SK-N-SH (cell line): ENCODE data around the gene NDUFA3. TPM values are rescaled to one million over a fixed set of nuclear protein-coding genes. Genes with fewer than 3 reads are reported as not detected.

ENCODE experiments used
- CTCF ChIA-PET: fragments of 300-600, 350-600 bp; formaldehyde crosslinking; extraction: SDS; loops from one replicate; lab custom pipeline; 2021; lab: Yijun Ruan, JAX
- POLR2A ChIA-PET: fragments of 350-600 bp; sonication (Branson Sonifier 250); formaldehyde crosslinking; extraction: SDS; loops from one replicate; lab custom pipeline; 2020; ENCODE audit warnings: antibody characterized with exemption, inconsistent platforms; lab: Yijun Ruan, JAX
- DNase-seq: peaks from one replicate; pipeline ENCODE4 v3.0.0; 2012
- H2AFZ ChIP-seq: fragments of 200-600 bp; sonication (generic); 2 replicates; pipeline ENCODE4 v1.8.1; 2016; ENCODE audit warnings: antibody characterized with exemption, mild to moderate bottlenecking, low read depth
- H3F3A ChIP-seq: fragments of 200-600 bp; sonication (generic); replicated peaks from 2 replicates; pipeline ENCODE3; 2016; ENCODE audit warnings: antibody characterized with exemption, mild to moderate bottlenecking; ENCODE audit not compliant: insufficient read depth
- H3K27ac ChIP-seq, 2 experiments: fragments of 200-500 bp in 1 of 2; fragments of 200-600 bp in 1 of 2; sonication (Bioruptor generic) in 1 of 2; sonication (generic), shearing (Covaris generic) in 1 of 2; 2 replicates each; pipeline versions ENCODE4 v1.5.1 to v1.6.1; 2014 to 2016; ENCODE audit warnings: low read depth in 2 of 2, inconsistent platforms in 1 of 2, low read length in 1 of 2, mild to moderate bottlenecking in 1 of 2, mixed read lengths in 1 of 2
- H3K27me3 ChIP-seq: fragments of 200-600 bp; sonication (generic), shearing (Covaris generic); 2 replicates; pipeline ENCODE4 v1.6.1; 2016; ENCODE audit warnings: mixed run types; ENCODE audit not compliant: insufficient read depth
- H3K36me3 ChIP-seq, 2 experiments: fragments of 200-500 bp in 1 of 2; fragments of 200-600 bp in 1 of 2; sonication (Bioruptor generic) in 1 of 2; sonication (generic) in 1 of 2; replicated peaks in 1 of 2; 2 replicates each; pipeline versions ENCODE3 to v1.5.1; 2014 to 2016; ENCODE audit warnings: low read length in 1 of 2, mild to moderate bottlenecking in 1 of 2; ENCODE audit not compliant: insufficient read depth in 2 of 2, control insufficient read depth in 1 of 2
- H3K4me1 ChIP-seq, 2 experiments: fragments of 200-500 bp in 1 of 2; fragments of 200-600 bp in 1 of 2; sonication (Bioruptor generic) in 1 of 2; sonication (generic), shearing (Covaris generic) in 1 of 2; 2 replicates each; pipeline versions ENCODE4 v1.5.1 to v1.6.1; 2014 to 2016; ENCODE audit warnings: low read depth in 1 of 2, low read length in 1 of 2, mixed run types in 1 of 2; ENCODE audit not compliant: insufficient read depth in 2 of 2, control insufficient read depth in 1 of 2
- H3K4me2 ChIP-seq: fragments of 200-600 bp; sonication (generic), shearing (Covaris generic); 2 replicates; pipeline ENCODE4 v1.6.1; 2017; ENCODE audit warnings: mixed run types
- H3K4me3 ChIP-seq, 2 experiments: fragments of 200-500 bp in 1 of 2; fragments of 200-600 bp in 1 of 2; sonication (Bioruptor generic) in 1 of 2; sonication (generic), shearing (Covaris generic) in 1 of 2; 2 replicates each; pipeline versions ENCODE4 v1.5.1 to v1.8.1; 2014 to 2016; ENCODE audit warnings: low read depth in 2 of 2, inconsistent platforms in 1 of 2, low read length in 1 of 2, mild to moderate bottlenecking in 1 of 2, mixed read lengths in 1 of 2, moderate library complexity in 1 of 2
- H3K79me2 ChIP-seq: fragments of 200-600 bp; sonication (generic); 2 replicates; pipeline ENCODE4 v1.8.1; 2017; ENCODE audit warnings: mild to moderate bottlenecking; ENCODE audit not compliant: insufficient read depth
- H3K9ac ChIP-seq: fragments of 200-600 bp; sonication (generic); 2 replicates; pipeline ENCODE4 v1.6.1; 2017; ENCODE audit warnings: mixed run types
- H3K9me2 ChIP-seq: fragments of 200-600 bp; sonication (generic); 2 replicates; pipeline ENCODE4 v1.6.1; 2017; ENCODE audit warnings: mixed run types
- H3K9me3 ChIP-seq: fragments of 200-600 bp; sonication (generic); 2 replicates; pipeline ENCODE4 v1.6.1; 2017; ENCODE audit warnings: mixed run types, mild to moderate bottlenecking, moderate library complexity
- H4K20me1 ChIP-seq: fragments of 200-600 bp; sonication (generic); 2 replicates; pipeline ENCODE4 v1.6.1; 2017; ENCODE audit warnings: mild to moderate bottlenecking, mixed run types; ENCODE audit not compliant: insufficient read depth
- EP300 ChIP-seq, 2 experiments: IDR thresholded peaks; 2 replicates each; pipeline versions ENCODE4 v1.4.0 to v1.6.1; 2012; ENCODE audit warnings: borderline replicate concordance in 1 of 2, low read depth in 1 of 2, low read length in 1 of 2
- EZH2phosphoT487 ChIP-seq: fragments of 200-600 bp; sonication (generic); IDR thresholded peaks from 2 replicates; pipeline ENCODE4 v1.6.1; 2017; ENCODE audit warnings: low read depth, mixed run types, mild to moderate bottlenecking, antibody characterized with exemption, moderate library complexity, borderline replicate concordance
- FOSL2 ChIP-seq: IDR thresholded peaks from 2 replicates; pipeline ENCODE4 v1.4.0; 2012; ENCODE audit warnings: low read depth, mild to moderate bottlenecking, moderate library complexity, borderline replicate concordance
- FOXJ3 ChIP-seq: sonication (generic); formaldehyde crosslinking; IDR thresholded peaks from 2 replicates; pipeline ENCODE4 v1.5.1; 2020; ENCODE audit warnings: mild to moderate bottlenecking, missing genetic modification reagents
- FOXM1 ChIP-seq: IDR thresholded peaks from 2 replicates; pipeline ENCODE4 v1.4.0; 2012; ENCODE audit warnings: low read depth, mild to moderate bottlenecking
- GATA2 ChIP-seq: sonication (generic); formaldehyde crosslinking; IDR thresholded peaks from 2 replicates; pipeline ENCODE4 v1.5.0; 2020; ENCODE audit warnings: mild to moderate bottlenecking, missing genetic modification reagents
- JUND ChIP-seq: IDR thresholded peaks from 2 replicates; pipeline ENCODE4 v1.4.0; 2012
- NRF1 ChIP-seq: IDR thresholded peaks from 2 replicates; pipeline ENCODE4 v1.6.1; 2012; ENCODE audit warnings: low read depth, mild to moderate bottlenecking, low read length
- SIN3A ChIP-seq: IDR thresholded peaks from 2 replicates; pipeline ENCODE4 v1.6.1; 2012; ENCODE audit warnings: low read depth, mild to moderate bottlenecking, low read length, moderate library complexity, borderline replicate concordance
- TCF12 ChIP-seq: IDR thresholded peaks from 2 replicates; pipeline ENCODE4 v1.4.0; 2012
- TEAD4 ChIP-seq: IDR thresholded peaks from 2 replicates; pipeline ENCODE4 v1.4.0; 2012; ENCODE audit warnings: mild to moderate bottlenecking, borderline replicate concordance; ENCODE audit not compliant: insufficient read depth
- YY1 ChIP-seq: IDR thresholded peaks from 2 replicates; pipeline ENCODE4 v1.4.0; 2012; ENCODE audit warnings: low read depth, mild to moderate bottlenecking
- WGBS: methylation state at CpG from one replicate; pipeline ENCODE4 v1.1.6; 2017; ENCODE audit warnings: low lambda C conversion rate; 5-methylcytosine and 5-hydroxymethylcytosine counted together
- polyA plus RNA-seq, 3 experiments: library from polyadenylated mRNA; depleted of rRNA; stranded (reverse); fragments of >200 nt; gene quantifications; 2 replicates each; pipeline ENCODE4 v1.2.3, GENCODE V29; 2012
- TF ChIP-seq, protein P1 (sequence below): IDR thresholded peaks from 2 replicates; pipeline ENCODE4; 2012
- TF ChIP-seq, protein P2 (sequence below): IDR thresholded peaks from 2 replicates; pipeline ENCODE4 v1.4.0; 2012; ENCODE audit warnings: low read depth, borderline replicate concordance
- TF ChIP-seq, protein P3 (sequence below): fragments of 150-350 bp; IDR thresholded peaks from 2 replicates; pipeline ENCODE4 v1.6.1; 2016; ENCODE audit warnings: mild to moderate bottlenecking, low read depth, low read length
- TF ChIP-seq, protein P4 (sequence below): IDR thresholded peaks from 2 replicates; pipeline ENCODE4 v1.4.0; 2012; ENCODE audit warnings: low read depth, borderline replicate concordance
- TF ChIP-seq, protein P5 (sequence below): fragments of 150-350 bp; IDR thresholded peaks from 2 replicates; pipeline ENCODE4 v1.6.1; 2017; ENCODE audit warnings: antibody characterized with exemption, low read length, low read depth, borderline replicate concordance

Gene NDUFA3
- polyA plus RNA-seq, 1 of the 3 experiments (the other 2 are of a cell fraction) = 87.0 TPM

DNA sequence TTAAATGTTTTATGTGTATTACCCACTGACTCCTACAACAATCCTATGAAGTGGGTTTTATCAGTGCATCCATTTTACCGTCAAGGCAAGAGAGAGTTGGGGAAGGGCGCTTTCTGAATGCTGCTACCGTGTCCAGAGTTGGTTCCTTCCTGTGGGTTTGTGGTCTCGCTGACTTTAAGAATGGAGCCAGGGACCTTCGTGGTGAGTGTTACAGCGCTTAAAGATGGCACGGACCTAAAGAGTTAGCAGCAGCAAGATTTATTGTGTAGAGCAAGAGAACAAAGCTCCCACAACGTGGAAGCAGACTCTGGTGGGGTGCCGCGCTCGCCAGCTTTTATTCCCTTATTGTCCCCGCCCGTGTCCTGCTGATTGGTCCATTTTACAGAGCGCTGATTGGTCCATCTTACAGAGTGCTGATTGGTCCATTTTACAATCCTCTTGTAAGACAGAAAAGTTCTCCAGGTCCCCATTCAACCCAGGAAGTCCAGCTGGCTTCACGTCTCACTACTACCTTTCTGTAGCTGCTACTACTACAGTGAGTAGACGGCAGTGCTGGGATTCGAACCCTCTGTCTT, 8.1 kb upstream of the NDUFA3 start:
- no peak overlapping the region for H3K4me2 ChIP-seq
- no peaks in the 10 kb centered on the region; a peak in 1 of 4 replicates for H3K4me1 ChIP-seq
- H3K9me3 ChIP-seq = no peaks in the 10 kb centered on the region
- peaks cover 6% of the 10 kb centered on the region; the same call in 1 of the 2 replicates for H3K27me3 ChIP-seq
- H3K36me3 ChIP-seq = no peaks in the 10 kb centered on the region
- H3K9me2 ChIP-seq = no peaks in the 10 kb centered on the region
- H3K27ac ChIP-seq = no peak overlapping the region
- H3F3A ChIP-seq = no peaks in the 10 kb centered on the region
- H3K9ac ChIP-seq = no peak overlapping the region
- DNase-seq = no peak
- no peaks in the 10 kb centered on the region for H3K79me2 ChIP-seq
- 73% methylated on average over 17 of the region's 17 CpGs for WGBS
- TF ChIP-seq GATA2 (CRISPR knock-in tag) = no peak
- TF ChIP-seq TCF12 = no peak
- TF ChIP-seq JUND = no peak
- TF ChIP-seq, protein P1, sequence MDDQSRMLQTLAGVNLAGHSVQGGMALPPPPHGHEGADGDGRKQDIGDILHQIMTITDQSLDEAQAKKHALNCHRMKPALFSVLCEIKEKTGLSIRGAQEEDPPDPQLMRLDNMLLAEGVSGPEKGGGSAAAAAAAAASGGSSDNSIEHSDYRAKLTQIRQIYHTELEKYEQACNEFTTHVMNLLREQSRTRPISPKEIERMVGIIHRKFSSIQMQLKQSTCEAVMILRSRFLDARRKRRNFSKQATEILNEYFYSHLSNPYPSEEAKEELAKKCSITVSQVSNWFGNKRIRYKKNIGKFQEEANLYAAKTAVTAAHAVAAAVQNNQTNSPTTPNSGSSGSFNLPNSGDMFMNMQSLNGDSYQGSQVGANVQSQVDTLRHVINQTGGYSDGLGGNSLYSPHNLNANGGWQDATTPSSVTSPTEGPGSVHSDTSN = no peak
- no peak for TF ChIP-seq FOXJ3 (CRISPR knock-in tag)
- no peak for TF ChIP-seq TEAD4
- no peak for TF ChIP-seq FOXM1
- TF ChIP-seq, protein P2, sequence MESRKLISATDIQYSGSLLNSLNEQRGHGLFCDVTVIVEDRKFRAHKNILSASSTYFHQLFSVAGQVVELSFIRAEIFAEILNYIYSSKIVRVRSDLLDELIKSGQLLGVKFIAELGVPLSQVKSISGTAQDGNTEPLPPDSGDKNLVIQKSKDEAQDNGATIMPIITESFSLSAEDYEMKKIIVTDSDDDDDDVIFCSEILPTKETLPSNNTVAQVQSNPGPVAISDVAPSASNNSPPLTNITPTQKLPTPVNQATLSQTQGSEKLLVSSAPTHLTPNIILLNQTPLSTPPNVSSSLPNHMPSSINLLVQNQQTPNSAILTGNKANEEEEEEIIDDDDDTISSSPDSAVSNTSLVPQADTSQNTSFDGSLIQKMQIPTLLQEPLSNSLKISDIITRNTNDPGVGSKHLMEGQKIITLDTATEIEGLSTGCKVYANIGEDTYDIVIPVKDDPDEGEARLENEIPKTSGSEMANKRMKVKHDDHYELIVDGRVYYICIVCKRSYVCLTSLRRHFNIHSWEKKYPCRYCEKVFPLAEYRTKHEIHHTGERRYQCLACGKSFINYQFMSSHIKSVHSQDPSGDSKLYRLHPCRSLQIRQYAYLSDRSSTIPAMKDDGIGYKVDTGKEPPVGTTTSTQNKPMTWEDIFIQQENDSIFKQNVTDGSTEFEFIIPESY = no peak
- TF ChIP-seq, protein P3, sequence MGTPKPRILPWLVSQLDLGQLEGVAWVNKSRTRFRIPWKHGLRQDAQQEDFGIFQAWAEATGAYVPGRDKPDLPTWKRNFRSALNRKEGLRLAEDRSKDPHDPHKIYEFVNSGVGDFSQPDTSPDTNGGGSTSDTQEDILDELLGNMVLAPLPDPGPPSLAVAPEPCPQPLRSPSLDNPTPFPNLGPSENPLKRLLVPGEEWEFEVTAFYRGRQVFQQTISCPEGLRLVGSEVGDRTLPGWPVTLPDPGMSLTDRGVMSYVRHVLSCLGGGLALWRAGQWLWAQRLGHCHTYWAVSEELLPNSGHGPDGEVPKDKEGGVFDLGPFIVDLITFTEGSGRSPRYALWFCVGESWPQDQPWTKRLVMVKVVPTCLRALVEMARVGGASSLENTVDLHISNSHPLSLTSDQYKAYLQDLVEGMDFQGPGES = no peak
- TF ChIP-seq, protein P4, sequence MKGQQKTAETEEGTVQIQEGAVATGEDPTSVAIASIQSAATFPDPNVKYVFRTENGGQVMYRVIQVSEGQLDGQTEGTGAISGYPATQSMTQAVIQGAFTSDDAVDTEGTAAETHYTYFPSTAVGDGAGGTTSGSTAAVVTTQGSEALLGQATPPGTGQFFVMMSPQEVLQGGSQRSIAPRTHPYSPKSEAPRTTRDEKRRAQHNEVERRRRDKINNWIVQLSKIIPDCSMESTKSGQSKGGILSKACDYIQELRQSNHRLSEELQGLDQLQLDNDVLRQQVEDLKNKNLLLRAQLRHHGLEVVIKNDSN = no peak
- no peak for TF ChIP-seq EZH2phosphoT487
- TF ChIP-seq YY1 = no peak
- TF ChIP-seq, protein P5, sequence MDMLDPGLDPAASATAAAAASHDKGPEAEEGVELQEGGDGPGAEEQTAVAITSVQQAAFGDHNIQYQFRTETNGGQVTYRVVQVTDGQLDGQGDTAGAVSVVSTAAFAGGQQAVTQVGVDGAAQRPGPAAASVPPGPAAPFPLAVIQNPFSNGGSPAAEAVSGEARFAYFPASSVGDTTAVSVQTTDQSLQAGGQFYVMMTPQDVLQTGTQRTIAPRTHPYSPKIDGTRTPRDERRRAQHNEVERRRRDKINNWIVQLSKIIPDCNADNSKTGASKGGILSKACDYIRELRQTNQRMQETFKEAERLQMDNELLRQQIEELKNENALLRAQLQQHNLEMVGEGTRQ = no peak
- TF ChIP-seq SIN3A = no peak
- TF ChIP-seq FOSL2 = no peak
- no peak for TF ChIP-seq NRF1
- TF ChIP-seq EP300 (IDR thresholded peaks at IDR 0.05; ENCODE audit: borderline replicate concordance in 1 of 2, low read depth in 1 of 2, low read length in 1 of 2) = no peak
- POLR2A ChIA-PET = no interaction called here
- no peaks in the 10 kb centered on the region for H4K20me1 ChIP-seq
- H2AFZ ChIP-seq = no peak overlapping the region
- CTCF ChIA-PET = interaction anchor here (0.6 to 1.5 kb wide), 3 partner anchors 8 to 70 kb away, joined by 4 to 6 read pairs (median 4); no protein-coding TSS in a partner anchor
- H3K4me3 ChIP-seq = no peak overlapping the region
